HG03159 (cell line): ENCODE results near the gene SMIM38.

Experiments used
- ATAC-seq: cut with Tn5 transposase; IDR thresholded peaks from one replicate; pipeline ENCODE4 v1.9.1; 2021; ENCODE audit warnings: mild to moderate bottlenecking, moderate library complexity; ENCODE audit not compliant: unreplicated experiment

Gene SMIM38

DNA sequence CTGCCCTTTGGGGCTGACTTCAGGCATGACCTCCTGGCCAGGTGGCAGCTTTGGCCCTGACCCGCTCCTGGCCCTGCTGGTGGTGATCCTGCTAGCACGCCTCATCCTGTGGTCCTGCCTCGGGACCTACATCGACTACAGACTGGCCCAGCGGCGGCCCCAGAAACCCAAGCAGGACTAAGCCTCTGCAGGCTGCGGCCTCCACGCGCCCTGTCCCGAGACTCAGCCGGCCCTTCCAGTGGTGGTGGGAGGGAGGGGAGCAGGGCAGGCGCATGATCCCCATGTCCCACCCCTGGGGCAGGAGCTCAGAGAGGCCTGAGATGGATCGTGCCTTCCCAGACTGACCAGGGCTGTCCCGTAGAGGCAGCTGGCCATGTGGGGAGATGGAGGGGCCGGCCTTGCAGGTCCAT lies 2.1 kb downstream of the SMIM38 start:
- ATAC-seq = no peak

DNA sequence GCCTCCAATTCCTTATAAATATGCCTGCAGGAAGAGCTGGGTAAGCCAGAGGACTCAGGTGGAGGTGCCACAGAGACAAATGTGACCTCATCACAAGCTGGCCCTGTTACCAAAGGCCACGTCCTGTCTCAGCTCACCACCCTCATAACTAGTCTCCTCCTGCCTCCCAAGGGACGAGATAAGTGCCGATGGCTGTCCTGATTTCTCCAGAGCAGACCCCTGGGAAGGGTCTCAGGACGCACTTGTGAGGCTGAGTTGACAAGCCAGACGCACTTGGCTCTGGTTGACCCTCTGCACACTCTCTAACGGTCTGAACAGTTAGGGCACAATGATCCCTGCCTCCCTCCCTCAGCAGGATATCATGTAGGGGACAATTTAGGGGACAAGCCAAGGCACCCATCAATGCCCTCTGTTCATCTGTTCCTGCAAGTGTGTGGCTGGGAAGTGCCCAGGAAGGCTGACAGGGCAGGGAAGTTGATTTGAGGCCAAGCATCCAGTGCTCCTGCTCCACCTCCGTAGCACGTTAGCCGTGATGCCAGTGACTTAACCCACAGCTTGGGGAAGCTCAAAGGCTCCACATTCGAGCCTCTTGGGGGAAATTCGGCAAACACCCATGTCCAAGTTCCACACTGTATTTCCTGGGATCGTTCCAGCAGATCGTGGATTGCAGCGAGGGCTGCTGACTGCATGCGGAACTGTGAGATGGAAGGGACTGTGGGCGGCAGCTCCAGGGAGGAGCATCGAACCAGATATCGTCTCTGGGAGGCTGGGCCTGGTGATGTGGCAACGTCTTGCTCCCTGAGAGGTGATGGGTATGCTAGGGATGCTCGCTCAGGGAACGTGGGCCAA lies 2.8 kb downstream of the SMIM38 start:
- no peak for ATAC-seq

DNA sequence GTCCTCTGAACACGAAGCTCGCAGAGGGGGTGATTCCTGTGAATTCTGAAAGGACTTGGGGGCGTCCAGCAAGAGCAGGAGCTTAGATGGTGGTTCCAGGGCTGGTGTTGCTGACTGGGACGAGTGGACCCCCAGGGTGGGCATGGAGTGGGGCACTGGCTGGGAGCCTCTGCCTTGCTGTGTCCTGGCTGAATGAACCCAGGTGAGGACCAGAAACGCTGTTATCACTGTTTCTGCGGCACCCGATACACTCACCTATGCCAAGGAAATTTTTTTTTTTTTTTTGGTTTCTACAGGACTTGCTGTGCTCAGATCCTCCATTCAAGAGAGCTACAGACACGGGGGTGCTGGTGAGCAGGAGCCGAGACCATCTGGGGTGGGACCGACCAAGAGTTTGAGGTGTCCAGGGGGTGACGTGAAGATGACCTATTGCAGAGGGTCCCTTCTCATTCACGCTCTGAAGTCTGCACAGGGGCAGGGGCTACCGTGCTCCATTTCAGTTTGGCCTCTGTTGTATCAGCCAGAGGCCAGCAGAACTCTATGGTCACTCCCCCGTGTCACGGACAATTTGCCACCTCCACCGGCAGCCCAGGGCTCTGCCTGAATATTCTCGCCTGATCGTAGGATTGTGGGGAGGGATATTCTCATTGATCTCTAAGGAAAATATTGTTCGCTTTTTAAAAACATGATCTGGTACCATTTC lies 3.6 kb downstream of the SMIM38 start:
- no peak for ATAC-seq

DNA sequence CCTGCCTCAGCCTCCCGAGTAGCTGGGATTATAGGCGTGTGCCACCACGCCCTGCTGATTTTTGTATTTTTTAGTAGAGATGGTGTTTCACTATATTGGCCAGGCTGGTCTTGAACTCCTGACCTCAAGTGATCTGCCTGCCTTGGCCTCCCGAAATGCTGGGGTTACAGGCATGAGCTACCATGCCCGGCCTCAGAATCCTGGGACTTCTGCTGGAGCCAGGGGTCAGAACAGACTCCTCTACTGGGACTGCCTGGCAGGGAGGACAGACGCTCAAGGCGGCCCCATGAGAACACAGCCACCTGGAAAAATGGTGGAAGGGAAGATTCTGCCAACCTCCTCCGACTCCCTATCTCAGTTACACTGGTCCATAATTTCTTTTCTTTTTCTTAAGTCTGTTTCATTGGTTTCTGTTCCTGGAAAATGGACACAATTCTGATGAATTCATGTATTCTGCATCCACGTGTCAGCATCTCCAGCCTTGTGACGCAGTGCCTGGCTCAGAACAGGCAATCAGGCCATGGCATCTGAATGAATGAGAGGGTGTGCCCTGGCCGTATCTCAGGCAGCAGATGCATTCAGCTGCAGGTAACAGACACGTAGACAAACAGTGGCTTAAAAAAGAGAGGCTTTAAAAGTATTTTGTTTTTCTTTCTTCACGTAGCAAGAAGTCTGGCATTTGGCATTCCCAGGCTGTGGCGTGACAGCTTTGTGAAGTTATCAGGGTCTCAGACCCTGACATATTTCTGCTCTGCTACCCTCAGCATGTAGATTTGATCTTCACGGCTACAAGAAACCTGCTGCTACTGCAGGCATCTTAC lies 4.8 kb downstream of the SMIM38 start:
- no peak for ATAC-seq

DNA sequence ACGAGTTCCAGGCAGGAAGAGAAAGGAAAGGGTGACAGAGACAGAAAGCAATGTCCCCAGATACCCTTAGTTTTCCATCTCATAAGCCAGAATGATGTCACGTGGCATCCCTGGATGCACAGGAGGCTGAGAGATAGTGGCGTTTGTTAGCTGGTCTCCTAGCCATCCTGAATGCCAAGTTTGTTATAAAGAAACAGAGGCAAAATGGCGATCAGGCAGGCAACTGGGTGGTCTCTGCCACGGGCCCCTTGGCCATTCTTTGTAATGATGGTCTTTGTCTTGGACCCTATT lies 5.3 kb downstream of the SMIM38 start:
- no peak for ATAC-seq

DNA sequence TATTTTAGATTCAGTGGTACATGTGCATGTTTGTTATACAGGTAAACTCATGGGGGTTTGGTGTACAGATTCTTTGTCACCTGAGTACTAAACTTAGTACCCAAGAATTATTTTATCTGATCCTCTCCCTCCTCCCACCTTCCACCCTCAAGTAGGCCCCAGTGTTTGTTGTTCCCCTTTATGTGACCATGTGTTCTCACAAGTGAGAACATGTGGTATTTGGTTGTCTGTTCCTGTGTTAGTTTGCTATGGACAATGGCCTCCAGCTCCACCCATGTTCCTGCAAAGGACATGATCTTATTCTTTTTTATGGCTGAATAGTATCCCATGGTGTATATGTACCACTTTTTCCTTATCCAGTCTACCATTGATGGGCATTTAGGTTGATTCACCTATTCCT lies 6.8 kb downstream of the SMIM38 start:
- no peak for ATAC-seq

DNA sequence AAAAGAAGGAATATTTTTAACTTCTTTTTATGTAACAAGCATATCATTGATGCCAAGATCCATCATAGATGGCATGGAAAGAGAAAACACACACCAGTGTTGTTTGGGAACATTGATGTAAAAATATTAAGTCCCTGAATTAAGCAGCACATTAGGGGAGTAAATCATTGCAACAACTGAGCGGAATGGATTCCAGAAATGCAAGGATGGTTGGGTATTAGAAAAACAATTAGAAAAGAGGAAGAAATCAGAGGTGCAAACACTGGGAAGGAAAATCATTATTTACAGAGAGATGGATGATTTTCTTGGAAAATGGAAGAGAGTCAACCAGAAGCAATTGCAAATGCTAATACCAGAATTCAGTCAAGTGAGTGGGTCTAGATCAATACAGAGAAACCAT lies 8.1 kb downstream of the SMIM38 start:
- no peak for ATAC-seq

DNA sequence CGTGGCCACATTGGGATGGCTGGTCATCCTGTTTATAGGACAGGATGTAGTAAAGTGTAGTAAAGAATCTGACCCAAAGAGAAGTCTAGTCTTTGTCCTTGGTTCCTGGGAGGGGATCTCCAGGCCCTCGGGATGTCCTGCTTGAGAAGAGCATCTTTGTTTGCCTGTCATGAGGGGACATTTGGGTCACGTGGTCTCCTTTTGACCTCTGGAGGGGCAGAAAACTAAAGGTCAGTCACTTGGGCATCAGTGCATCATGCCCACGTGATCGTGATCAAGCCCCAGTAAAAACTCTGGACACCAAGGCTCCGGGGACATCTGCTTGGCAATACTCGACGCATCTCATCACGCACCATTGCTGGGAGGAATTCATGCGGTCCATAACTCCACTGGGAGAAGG lies 9.1 kb downstream of the SMIM38 start:
- no peak for ATAC-seq

DNA sequence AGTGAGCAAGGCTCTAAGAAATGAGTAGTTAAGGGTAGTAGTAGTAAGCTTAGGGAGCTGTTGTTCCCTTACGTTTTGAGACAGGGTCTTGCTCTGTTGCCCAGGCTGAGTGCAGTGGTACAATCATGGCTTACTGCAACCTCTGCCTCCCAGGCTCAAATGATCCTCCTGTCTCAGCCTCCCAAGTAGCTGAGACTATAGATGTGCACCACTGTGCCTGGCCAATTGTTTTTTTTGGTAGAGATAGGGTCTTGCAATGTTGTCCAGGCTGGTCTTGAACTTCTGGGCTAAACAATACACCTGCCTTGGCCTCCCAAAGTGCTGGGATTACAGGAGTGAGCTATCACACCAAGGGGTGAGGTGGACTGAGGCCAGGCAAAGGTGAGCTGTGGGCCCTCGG lies 10.0 kb downstream of the SMIM38 start:
- ATAC-seq = no peak

DNA sequence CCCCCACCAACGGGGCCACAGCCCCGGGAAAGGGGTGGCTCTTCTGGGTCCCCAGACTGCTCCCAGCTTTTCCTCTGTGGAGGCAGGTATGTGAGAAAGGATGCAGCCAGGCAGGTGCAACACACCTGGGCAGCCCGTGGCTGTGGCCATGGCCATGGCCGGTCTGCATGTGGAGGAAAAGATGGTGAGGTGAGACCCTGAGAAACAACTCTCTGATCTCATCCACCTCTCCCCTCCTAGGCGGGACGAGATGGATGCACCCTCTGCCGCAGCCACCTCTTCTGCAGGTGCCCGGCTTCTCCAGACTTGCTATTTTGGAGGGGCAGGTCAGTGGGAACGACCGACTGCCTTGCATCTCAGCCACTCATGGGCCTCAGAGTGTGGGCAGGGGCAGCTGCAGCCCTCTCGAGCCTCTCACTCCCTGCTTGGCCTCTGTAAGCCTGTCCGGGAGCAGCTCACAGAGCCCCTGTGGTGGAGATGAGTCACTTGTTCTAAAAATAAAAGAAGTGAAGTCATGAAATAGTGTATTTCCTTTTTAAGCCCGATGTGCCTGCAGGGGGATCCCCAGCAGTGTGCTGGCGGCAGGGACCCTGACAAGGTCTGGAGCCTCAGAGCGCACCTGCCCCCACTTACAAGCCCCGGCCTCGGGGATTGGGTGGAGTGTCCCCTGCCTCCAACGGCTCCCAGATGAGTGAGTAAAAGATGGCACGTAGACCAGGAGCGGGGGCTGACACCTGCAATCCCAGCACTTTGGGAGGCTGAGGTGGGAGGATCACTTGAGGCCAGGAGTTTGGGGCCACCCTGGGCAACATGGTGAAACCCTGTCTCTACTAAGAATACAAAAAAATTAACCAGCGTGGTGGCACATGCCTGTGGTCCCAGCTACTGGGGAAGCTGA lies 10.7 kb downstream of the SMIM38 start:
- ATAC-seq = peak; percentile 79

DNA sequence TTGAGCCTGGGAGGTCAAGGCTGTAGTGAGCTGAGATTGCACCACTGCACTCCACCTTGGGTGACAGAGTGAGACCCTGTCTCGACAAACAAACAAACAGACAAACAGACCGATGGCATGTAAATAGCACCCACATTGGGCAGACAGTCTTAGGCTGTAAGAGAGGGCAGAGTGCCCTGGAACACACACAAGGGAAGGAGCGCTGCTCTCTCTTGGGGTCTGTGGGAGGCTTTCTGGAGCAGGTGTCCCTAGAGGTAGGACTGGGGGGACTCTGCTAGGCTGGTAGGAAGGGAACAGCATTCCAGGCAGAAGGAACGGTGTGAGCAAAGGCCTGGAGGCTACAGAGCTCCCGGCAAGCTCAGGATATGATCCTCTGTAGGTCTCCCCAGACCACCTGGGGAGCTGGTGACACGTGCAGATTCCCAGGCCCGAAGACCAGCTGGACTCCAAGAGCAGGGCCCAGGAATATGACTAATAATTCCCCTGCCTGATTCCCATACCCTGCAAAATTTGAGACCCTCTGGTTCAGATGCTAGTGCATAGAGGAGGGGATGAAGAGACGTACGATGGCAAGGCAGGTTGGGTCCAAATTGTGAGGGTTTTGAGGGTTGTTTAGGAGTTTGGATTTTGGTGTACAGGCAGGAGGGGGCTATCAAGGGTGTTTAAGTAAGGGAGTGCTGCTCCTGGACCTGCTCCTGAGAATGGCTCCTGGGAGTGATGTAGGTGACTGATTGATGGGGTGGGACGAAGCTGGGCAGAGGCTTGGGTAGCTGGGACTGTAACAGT lies 11.6 kb downstream of the SMIM38 start:
- no peak for ATAC-seq

DNA sequence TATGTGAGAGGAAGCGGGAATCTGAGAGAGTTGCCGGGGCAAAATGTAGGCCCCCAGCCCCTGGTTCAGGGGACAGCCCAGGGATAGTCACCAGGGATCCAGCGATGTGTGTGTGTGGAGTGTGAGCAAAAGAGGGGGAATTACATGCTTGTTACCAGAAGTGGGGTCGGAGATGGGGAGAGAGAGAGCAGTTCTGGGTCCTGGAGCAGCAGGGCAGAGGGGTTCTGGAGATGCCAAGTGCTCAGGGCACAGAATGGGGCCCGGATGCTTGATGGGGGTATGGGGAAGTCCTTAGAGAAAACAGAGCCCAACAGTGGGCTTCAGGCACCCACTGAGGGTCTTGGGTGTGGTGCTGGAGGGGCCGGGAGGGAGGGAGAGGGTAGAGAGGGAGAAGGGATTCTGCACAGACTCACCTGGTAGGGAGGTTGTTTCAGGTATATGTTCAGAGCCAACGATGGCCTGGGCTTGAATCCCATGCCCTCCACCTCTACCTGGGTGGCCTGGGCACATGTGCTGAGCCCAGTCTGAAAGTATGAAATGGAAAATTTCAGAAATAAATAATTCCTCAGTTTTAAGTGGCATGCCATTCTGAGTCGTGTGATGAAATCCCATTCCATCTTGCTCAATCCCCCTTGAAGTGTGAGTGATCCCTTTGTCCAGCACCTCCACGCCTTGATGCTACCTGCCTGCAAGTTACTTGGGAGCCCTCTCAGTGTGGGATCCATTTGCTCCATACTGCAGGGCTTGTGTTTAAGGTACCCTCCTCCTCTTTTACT lies 12.4 kb downstream of the SMIM38 start:
- ATAC-seq = no peak

DNA sequence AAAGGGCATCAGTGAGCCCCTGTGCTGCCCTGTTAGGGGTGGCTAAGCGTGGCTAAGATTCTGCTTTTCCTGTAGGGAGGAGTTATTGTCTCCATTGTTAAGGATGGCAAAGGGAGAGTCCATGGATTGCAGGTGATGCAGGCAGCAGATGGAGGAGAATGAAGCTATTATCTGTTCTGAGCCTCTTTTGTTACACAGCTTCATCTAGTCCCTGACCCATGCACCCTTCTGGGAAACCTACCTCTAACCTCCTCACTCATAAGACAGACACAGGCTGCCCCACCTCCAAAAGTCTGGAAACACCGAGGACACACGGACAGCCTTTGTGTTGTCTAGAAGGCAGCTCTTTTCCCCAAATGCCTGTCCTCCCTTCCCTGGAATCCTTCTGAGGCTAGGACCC lies 13.7 kb downstream of the SMIM38 start:
- ATAC-seq = no peak

DNA sequence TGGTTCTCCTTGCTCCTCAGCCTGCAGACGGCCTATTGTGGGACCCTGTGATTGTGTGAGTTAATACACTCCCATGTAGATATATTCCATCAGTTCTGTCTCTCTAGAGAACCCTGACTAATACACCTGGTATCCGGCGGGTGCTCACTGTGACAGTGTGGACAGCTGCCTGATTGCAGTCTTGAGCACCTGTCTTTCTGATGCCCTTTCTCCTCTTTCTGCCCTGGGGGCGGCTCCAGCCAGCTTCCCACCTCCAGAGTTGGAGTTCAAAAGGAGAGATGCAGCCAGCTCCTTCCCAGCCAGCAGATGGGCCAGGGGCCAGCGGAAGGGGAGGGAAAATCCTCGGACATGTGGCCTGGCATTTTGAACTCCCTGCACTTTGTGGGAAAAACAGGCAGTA lies 15.0 kb downstream of the SMIM38 start:
- no peak for ATAC-seq

DNA sequence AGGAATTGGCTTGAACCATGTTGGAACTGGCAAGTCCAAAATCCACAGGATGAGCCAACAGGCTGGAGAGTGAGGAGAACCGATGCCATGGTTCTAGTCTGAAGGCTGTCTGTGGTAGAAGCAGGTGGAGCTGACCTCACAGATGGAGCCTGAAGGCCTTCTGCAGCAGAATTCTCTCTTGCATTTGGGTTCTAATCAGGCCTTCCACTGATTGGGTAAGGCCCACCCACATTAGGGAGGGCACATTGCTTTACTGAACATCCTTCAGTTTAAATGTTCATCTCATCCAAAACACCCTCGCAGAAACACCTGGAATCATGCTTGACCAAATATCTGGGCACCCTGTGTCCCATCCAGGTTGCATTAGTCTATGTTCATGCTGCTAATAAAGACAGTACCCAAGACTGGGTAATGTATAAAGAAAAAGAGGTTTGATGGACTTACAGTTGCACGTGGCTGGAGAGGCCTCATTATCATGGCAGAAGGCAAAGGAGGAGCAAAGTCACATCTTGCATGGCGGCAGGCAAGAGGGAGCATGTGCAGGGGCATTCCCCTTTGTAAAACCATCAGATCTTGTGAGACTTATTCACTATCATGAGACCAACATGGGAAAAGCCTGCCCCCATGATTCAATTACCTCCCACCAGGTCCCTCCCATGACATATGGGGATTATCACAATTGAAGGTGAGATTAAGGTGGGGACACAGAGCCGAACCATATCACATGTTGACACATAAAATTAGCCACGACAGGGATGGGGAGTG lies 15.9 kb downstream of the SMIM38 start:
- ATAC-seq = no peak

DNA sequence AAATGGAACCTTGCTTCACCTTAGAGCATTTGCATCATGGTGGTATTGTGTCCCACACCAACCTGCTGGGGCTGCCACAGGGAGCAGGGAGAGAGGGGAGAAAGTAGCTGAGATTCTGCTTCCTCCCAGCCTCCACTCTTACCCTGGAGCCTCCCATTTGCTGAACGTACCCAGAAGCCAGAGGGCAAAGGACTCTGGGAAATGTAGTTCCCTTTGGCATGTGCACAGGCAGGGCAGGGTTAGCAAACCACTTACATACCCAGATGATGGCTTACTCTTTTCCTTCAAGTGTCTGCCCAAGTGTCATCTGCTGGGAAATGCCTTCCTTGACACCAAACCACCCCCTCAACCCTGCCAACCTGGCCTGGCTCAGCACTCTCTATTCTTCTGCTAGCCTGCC lies 16.9 kb downstream of the SMIM38 start:
- no peak for ATAC-seq

DNA sequence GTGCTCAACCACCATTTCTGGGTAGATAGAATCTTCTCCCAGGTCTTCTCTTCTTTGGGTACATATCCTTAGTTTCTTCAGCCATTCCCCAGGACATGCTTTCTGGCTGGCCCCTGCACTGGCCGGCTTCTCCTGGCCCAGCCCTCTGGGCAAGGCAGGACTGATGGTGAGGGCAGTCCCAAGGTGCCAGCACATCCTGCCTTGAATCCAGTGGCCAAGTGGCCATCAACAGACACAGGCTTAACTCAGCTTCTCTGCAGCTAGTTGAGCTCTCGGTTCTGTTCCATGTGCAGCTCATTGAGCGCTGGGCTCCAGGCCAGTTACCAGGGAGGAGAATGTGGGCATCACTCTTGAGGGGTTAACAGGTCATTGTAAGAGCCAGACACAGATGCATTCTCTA lies 17.6 kb downstream of the SMIM38 start:
- no peak for ATAC-seq

DNA sequence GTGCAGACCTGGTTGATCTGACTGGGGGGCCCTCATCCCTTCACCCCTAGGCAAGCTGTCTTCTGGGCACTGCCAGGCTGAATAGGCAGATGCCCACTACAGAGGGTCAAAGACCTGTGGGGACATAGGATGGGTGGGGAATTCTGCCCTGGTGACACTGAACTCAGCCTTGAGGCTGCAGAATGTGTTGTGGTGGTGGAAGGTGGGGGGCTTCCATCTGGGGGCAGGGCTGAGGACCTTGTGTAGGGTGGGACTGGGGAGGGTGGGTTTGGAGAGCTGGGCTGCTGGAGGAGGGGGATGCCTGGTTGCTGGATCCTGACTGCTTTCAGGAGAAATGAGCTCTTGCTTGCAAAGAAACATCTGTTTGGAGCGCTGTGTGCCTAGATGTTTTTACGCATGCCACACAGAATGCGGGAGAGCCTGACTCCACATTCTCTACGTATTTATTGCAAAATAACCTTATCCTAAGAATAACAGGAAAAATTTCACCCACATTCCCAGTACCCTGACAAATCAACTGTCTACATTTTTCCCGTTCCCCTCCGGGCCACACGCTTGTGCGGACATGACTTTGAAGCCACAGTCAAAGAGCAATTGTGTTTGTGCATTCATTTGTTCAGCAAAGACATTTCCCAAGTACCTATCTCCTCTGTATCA lies 18.3 kb downstream of the SMIM38 start:
- ATAC-seq = no peak
